ENCODE results near the gene MYO16.

DNA sequence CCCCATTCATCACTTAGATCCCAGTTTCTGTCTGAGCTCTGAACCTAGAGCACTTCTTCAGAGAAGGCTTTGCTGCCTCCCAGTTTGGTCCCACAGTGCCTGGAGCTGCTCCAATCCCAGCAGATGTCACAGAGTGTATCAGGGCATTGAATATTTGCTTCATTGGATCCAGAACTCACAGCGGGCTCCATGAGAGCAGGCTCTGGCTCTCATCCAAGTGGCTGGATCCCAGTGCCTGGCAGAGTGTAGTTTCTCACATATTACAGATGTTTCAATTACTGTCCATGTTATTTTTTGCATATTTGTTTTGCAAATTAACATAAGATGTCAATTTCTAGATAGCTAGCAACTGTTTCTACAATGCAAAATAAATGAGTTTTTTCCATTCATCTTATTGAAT is 50.6 kb downstream of the MYO16 start:
- TF ChIP-seq POLR2AphosphoS5 (IDR thresholded peaks at IDR 0.05), result no peak
- TF ChIP-seq, protein P1, sequence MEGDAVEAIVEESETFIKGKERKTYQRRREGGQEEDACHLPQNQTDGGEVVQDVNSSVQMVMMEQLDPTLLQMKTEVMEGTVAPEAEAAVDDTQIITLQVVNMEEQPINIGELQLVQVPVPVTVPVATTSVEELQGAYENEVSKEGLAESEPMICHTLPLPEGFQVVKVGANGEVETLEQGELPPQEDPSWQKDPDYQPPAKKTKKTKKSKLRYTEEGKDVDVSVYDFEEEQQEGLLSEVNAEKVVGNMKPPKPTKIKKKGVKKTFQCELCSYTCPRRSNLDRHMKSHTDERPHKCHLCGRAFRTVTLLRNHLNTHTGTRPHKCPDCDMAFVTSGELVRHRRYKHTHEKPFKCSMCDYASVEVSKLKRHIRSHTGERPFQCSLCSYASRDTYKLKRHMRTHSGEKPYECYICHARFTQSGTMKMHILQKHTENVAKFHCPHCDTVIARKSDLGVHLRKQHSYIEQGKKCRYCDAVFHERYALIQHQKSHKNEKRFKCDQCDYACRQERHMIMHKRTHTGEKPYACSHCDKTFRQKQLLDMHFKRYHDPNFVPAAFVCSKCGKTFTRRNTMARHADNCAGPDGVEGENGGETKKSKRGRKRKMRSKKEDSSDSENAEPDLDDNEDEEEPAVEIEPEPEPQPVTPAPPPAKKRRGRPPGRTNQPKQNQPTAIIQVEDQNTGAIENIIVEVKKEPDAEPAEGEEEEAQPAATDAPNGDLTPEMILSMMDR (IDR thresholded peaks at IDR 0.05; ENCODE audit: poor library complexity, severe bottlenecking), result no peak
- TF ChIP-seq EZH2 (IDR thresholded peaks at IDR 0.05; ENCODE audit: borderline replicate concordance, insufficient read depth, low read length, poor library complexity, severe bottlenecking), result no peak
- TF ChIP-seq REST (IDR thresholded peaks at IDR 0.05; ENCODE audit: borderline replicate concordance), result no peak
- TF ChIP-seq EP300 (conservative IDR thresholded peaks at IDR 0.05; ENCODE audit: poor library complexity, severe bottlenecking), result no peak
- no peak for TF ChIP-seq MXI1 (conservative IDR thresholded peaks at IDR 0.05; ENCODE audit: poor library complexity, severe bottlenecking)
- no peak for TF ChIP-seq TAF1 (IDR thresholded peaks at IDR 0.05; ENCODE audit: low read depth)
- no peak for TF ChIP-seq SMC3 (conservative IDR thresholded peaks at IDR 0.05; ENCODE audit: poor library complexity)

All from neural cell (in vitro differentiated cells).